ENCODE measurements around the gene SEPTIN11. TPM values are rescaled to one million over a fixed set of nuclear protein-coding genes. Genes with fewer than 3 reads are reported as not detected.

Gene SEPTIN11
- total and polyA plus RNA-seq, 2 donors from 2014 or later = 38.0 to 118 TPM

DNA sequence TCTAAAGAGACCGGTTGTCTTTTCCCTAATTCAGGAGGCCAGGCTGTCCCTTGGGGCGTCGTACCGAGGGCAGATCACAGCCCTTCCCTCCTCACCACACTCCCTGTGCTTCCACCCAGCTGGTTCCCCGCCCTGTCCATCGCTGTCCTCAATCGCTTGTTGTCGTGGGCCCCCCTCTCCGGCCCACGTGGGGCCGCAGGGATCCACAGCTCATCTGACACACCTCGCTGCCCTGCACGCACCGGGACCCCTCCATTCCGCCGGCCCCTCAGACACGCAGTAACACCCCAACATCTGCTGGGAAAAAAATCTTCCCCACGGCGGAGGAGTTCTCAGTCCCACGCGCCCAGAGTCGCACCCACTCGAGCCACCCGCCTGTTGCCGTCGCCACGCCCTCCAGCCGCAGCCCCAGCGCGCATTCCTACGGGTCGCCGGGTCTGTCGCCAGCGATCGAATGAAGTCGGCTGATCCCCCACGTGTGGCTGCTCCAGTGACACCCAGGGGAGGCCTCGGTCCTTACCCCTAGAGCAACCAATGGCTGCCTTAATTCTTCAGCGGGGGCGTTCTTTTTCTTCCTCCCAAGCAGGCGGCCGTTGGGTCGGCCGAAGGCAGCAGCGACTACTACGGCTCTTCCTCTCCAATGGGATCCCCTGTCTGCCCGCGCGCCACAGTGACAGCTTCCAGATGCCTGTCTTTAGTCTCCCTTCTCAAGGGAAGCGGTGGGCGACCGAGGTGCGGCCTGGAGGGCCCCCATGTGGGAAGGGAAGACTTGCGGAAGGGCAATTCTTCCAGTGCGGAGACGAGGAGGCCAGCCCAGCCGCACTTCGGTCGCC lies 893 bp upstream of the SEPTIN11 start:
- intact Hi-C loops (cut with DNase I) = no loop called here
- Histone ChIP-seq H3K4me1 (ENCODE audit: control insufficient read depth in 2 of 3, insufficient read depth in 2 of 3, low read depth in 1 of 3, low read length in 3 of 3) (peaks cover 0 to 5% (median 0%) of the 10 kb centered on the region in 3 donors), H3K4me3 (ENCODE audit: low read length in 3 of 3) (peak overlapping the region; percentile 66 to 89 (median 69)), H3K36me3 (ENCODE audit: control insufficient read depth in 2 of 3, insufficient read depth in 3 of 3, low read length in 3 of 3) (peaks cover 0 to 2% (median 0%) of the 10 kb centered on the region in 3 donors), H3K27ac (ENCODE audit: low read depth in 2 of 2, low read length in 2 of 2) (peak overlapping the region; percentile 85 to 93), H3K9ac (ENCODE audit: low read length in 3 of 3) (peak overlapping the region; percentile 13 to 69 (median 60)), H3K9me3 (ENCODE audit: control insufficient read depth in 2 of 3, insufficient read depth in 1 of 3, low read length in 3 of 3) (no peaks in the 10 kb centered on the region), H3K27me3 (ENCODE audit: control insufficient read depth, insufficient read depth, low read length) (no peaks in the 10 kb centered on the region)
- FAIRE-seq = no peak
- TF ChIP-seq, protein P1, sequence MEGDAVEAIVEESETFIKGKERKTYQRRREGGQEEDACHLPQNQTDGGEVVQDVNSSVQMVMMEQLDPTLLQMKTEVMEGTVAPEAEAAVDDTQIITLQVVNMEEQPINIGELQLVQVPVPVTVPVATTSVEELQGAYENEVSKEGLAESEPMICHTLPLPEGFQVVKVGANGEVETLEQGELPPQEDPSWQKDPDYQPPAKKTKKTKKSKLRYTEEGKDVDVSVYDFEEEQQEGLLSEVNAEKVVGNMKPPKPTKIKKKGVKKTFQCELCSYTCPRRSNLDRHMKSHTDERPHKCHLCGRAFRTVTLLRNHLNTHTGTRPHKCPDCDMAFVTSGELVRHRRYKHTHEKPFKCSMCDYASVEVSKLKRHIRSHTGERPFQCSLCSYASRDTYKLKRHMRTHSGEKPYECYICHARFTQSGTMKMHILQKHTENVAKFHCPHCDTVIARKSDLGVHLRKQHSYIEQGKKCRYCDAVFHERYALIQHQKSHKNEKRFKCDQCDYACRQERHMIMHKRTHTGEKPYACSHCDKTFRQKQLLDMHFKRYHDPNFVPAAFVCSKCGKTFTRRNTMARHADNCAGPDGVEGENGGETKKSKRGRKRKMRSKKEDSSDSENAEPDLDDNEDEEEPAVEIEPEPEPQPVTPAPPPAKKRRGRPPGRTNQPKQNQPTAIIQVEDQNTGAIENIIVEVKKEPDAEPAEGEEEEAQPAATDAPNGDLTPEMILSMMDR (IDR thresholded peaks at IDR 0.05; ENCODE audit: borderline replicate concordance, extremely low read depth, insufficient read depth) = no peak
- peak; percentile 90 to 96 (median 93) for DNase-seq

DNA sequence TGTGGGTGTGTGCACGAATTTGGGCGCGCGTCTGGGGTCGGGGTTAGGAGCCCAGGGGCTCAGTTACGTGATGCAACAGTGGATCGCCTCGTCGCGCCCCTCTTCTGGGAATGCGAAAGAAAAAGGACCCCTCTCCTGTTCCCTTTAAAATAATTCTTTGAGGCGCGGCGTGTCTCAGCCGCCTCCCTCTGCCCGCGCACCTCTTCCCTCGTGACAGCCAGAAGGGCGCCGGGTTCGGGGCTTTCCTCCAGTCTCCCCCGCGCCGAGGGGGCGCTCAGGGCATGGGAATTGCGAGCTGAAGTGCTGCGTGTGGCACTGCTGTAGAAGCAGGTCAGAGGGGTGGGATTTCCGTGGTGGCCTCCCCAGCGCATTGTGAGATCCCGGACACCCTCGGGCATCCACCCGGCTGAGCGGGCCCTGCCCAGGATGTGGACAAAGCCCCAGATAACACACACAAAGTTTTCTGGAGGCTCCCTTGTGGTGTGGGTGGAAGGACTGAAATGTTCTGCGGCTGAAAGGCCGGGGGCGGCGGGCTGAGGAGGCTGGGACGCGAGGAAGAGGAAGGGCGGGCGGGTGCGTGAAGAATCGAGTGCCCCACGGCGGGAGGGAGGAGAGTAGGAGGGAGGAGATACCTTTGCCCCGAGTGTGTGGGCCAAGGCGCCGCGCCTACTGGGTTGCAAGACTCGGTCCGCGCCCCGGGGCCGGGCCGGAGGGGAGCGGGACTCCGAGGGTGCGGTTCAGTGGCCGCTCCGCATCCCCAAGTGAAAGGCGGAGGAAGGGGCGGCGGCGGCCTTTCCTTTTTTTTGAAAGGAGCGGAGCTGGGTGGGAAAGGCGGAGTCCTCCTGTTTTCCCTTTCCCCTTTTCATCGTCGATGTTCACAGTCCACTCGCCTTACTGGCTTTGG lies 752 bp downstream of the SEPTIN11 start:
- FAIRE-seq (no peak), DNase-seq (peak; percentile 66 to 87 (median 80))
- H3K27me3 ChIP-seq (ENCODE audit: control insufficient read depth, insufficient read depth, low read length) = no peaks in the 10 kb centered on the region
- peak overlapping the region; percentile 43 to 77 (median 66) for H3K9ac ChIP-seq (ENCODE audit: low read length in 3 of 3)
- intact Hi-C loops (cut with DNase I) = no loop called here
- H3K36me3 ChIP-seq (ENCODE audit: control insufficient read depth in 2 of 3, insufficient read depth in 3 of 3, low read length in 3 of 3) = no peaks in the 10 kb centered on the region
- TF ChIP-seq, protein P1 (IDR thresholded peaks at IDR 0.05; ENCODE audit: borderline replicate concordance, extremely low read depth, insufficient read depth) = no peak
- peaks cover 4 to 8% (median 6%) of the 10 kb centered on the region in 3 donors for H3K4me1 ChIP-seq (ENCODE audit: control insufficient read depth in 2 of 3, insufficient read depth in 2 of 3, low read depth in 1 of 3, low read length in 3 of 3)
- peak overlapping the region; percentile 85 to 93 for H3K27ac ChIP-seq (ENCODE audit: low read depth in 2 of 2, low read length in 2 of 2)
- no peaks in the 10 kb centered on the region for H3K9me3 ChIP-seq (ENCODE audit: control insufficient read depth in 2 of 3, insufficient read depth in 1 of 3, low read length in 3 of 3)
- peak overlapping the region; percentile 66 to 89 (median 71) for H3K4me3 ChIP-seq (ENCODE audit: low read length in 3 of 3)

- Histone ChIP-seq H3K27me3 (ENCODE audit: control insufficient read depth, insufficient read depth, low read length) (no peaks in the 10 kb centered on the region), H3K9me3 (ENCODE audit: control insufficient read depth in 2 of 3, insufficient read depth in 1 of 3, low read length in 3 of 3) (no peaks in the 10 kb centered on the region), H3K9ac (ENCODE audit: low read length in 3 of 3) (peak overlapping the region; percentile 51 to 77 (median 66)), H3K36me3 (ENCODE audit: control insufficient read depth in 2 of 3, insufficient read depth in 3 of 3, low read length in 3 of 3) (no peaks in the 10 kb centered on the region), H3K4me1 (ENCODE audit: control insufficient read depth in 2 of 3, insufficient read depth in 2 of 3, low read depth in 1 of 3, low read length in 3 of 3) (peaks cover 6 to 8% (median 6%) of the 10 kb centered on the region in 3 donors), H3K27ac (ENCODE audit: low read depth in 2 of 2, low read length in 2 of 2) (peak overlapping the region; percentile 85 to 93), H3K4me3 (ENCODE audit: low read length in 3 of 3) (peak overlapping the region; percentile 66 to 89 (median 71))
- peak in 2 of 5 donors; percentile 66 to 74 for DNase-seq
- TF ChIP-seq, protein P1 (IDR thresholded peaks at IDR 0.05; ENCODE audit: borderline replicate concordance, extremely low read depth, insufficient read depth) = no peak
- no peak for FAIRE-seq
- intact Hi-C loops (cut with DNase I) = no loop called here
Measured at GRCh38 chr4:76950956-76951671, 1.6 kb downstream of the SEPTIN11 start.
